HG03378 (cell line): Measurements from ENCODE around the gene CAPZA1.
A peak's percentile ranks its signal among the peaks of the same experiment; 100 is the strongest.
"Not testable (repeated sequence)": the region's sequence is repeated elsewhere in the genome, so short reads cannot be mapped to it uniquely, and the experiment has no call there.

Experiments used
- ATAC-seq: cut with Tn5 transposase; IDR thresholded peaks from one replicate; pipeline ENCODE4 v1.9.1; 2021; ENCODE audit warnings: mild to moderate bottlenecking, moderate library complexity; ENCODE audit not compliant: unreplicated experiment

Gene CAPZA1

GRCh38 chr1:112626887-112627286 is 7.3 kb downstream of the CAPZA1 start:
- ATAC-seq = no peak

GRCh38 chr1:112628516-112628915 is 8.9 kb downstream of the CAPZA1 start:
- ATAC-seq = no peak

GRCh38 chr1:112629256-112629655 is 9.6 kb downstream of the CAPZA1 start:
- no peak for ATAC-seq

- no peak for ATAC-seq
Observed at GRCh38 chr1:112633628-112634027, 14.0 kb downstream of the CAPZA1 start.

- no peak for ATAC-seq
Observed at GRCh38 chr1:112634367-112634766, 14.7 kb downstream of the CAPZA1 start.

- ATAC-seq = no peak
Observed at GRCh38 chr1:112636056-112636455, 16.4 kb downstream of the CAPZA1 start.

GRCh38 chr1:112636597-112637253 is 17.1 kb downstream of the CAPZA1 start:
- peak; percentile 46 for ATAC-seq

GRCh38 chr1:112637254-112638109 is 17.9 kb downstream of the CAPZA1 start:
- ATAC-seq = no peak

- no peak for ATAC-seq
Observed at GRCh38 chr1:112638110-112638428, 18.4 kb downstream of the CAPZA1 start.

- not testable (repeated sequence) for ATAC-seq
Observed at GRCh38 chr1:112640437-112640836, 20.8 kb downstream of the CAPZA1 start.

- no peak for ATAC-seq
Observed at GRCh38 chr1:112643080-112643479, 23.4 kb downstream of the CAPZA1 start.

GRCh38 chr1:112646225-112646624 is 26.6 kb downstream of the CAPZA1 start:
- no peak for ATAC-seq

GRCh38 chr1:112651205-112651604 is 31.6 kb downstream of the CAPZA1 start:
- ATAC-seq = no peak

- no peak for ATAC-seq
Observed at GRCh38 chr1:112665857-112666256, 46.2 kb downstream of the CAPZA1 start.

- ATAC-seq = no peak
Observed at GRCh38 chr1:112666946-112667345, 47.3 kb downstream of the CAPZA1 start.

GRCh38 chr1:112672009-112672408 is 52.4 kb downstream of the CAPZA1 start:
- no peak for ATAC-seq

GRCh38 chr1:112672842-112673241 is 53.2 kb downstream of the CAPZA1 start:
- no peak for ATAC-seq

- ATAC-seq = peak; percentile 5
Observed at GRCh38 chr1:112673592-112674439, 54.2 kb downstream of the CAPZA1 start.

GRCh38 chr1:112674440-112674985 is 54.9 kb downstream of the CAPZA1 start, which contains the start of gene MOV10:
TSS of gene MOV10 (plus strand) at chr1:112674659. CDS start at chr1:112674913, 254 bp downstream.
- ATAC-seq = peak; percentile 43

GRCh38 chr1:112674986-112675727 is 55.5 kb downstream of the CAPZA1 start:
- ATAC-seq = peak; percentile 15
